ENCODE data around the gene MRPS7. TPM values are rescaled to one million over a fixed set of nuclear protein-coding genes. Genes with fewer than 3 reads are reported as not detected.

The MRPS7 gene
- total RNA-seq, 1 experiment from 2014 or later = 93.7 TPM

GRCh38 chr17:75218131-75218530 lies 43.5 kb upstream of the MRPS7 start:
- Histone ChIP-seq H3K79me2 (ENCODE audit: insufficient read depth, low read length) (no peaks in the 10 kb centered on the region), H3K23me2 (ENCODE audit: insufficient read length, low read depth, low read length, poor library complexity, severe bottlenecking) (no peaks in the 10 kb centered on the region), H3K27me3 (ENCODE audit: insufficient read depth, low read length) (no peaks in the 10 kb centered on the region), H3K14ac (ENCODE audit: insufficient read depth, low read length) (no peak overlapping the region), H3K9ac (ENCODE audit: extremely low read depth, insufficient read length, low read length) (no peak overlapping the region), H3K27ac (ENCODE audit: insufficient read length, low read depth, low read length) (no peak overlapping the region), H3K4me1 (ENCODE audit: insufficient read depth, low read length) (no peaks in the 10 kb centered on the region), H3K4me2 (ENCODE audit: insufficient read depth, insufficient read length, low read length) (no peak overlapping the region), H2AFZ (ENCODE audit: low read length) (no peak overlapping the region), H3K56ac (ENCODE audit: insufficient read length, low read depth, low read length) (no peak overlapping the region), H3K23ac (ENCODE audit: insufficient read length, low read depth, low read length) (no peak overlapping the region), H4K20me1 (ENCODE audit: control insufficient read depth, insufficient read depth, insufficient read length) (no peaks in the 10 kb centered on the region), H4K5ac (ENCODE audit: insufficient read length, low read depth, low read length) (no peak overlapping the region), H4K8ac (replicated peaks; ENCODE audit: insufficient read length, low read depth, low read length) (no peak overlapping the region), H3K4ac (ENCODE audit: low read depth, low read length) (no peak overlapping the region), H2BK5ac (ENCODE audit: insufficient read length, low read length) (no peak overlapping the region), H2BK15ac (ENCODE audit: low read depth, low read length) (no peak overlapping the region), H2BK20ac (ENCODE audit: low read depth, low read length, poor library complexity, severe bottlenecking) (no peak overlapping the region), H3K79me1 (ENCODE audit: insufficient read depth, low read depth, low read length, poor library complexity, severe bottlenecking) (no peaks in the 10 kb centered on the region), H4K91ac (ENCODE audit: insufficient read length, low read depth, low read length) (no peak overlapping the region), H2BK120ac (ENCODE audit: low read depth, low read length, poor library complexity, severe bottlenecking) (no peak overlapping the region), H2BK12ac (ENCODE audit: insufficient read length, low read depth, low read length) (no peak overlapping the region), H3K9me3 (ENCODE audit: control insufficient read depth, low read depth, low read length) (no peaks in the 10 kb centered on the region), H3K18ac (ENCODE audit: insufficient read length, low read depth, low read length) (no peak overlapping the region), H2AK5ac (ENCODE audit: insufficient read length, low read length) (no peak overlapping the region), H3T11ph (ENCODE audit: low read length) (no peak overlapping the region)
- H3K27me3 Mint-ChIP-seq (ENCODE audit: low read depth) = no peaks in the 10 kb centered on the region
- H3K27ac Mint-ChIP-seq = no peak overlapping the region
- no peak for DNase-seq
- TF ChIP-seq CTCF (conservative IDR thresholded peaks at IDR 0.05) = no peak
- H3K4me1 Mint-ChIP-seq = no peaks in the 10 kb centered on the region
- H3K9me3 Mint-ChIP-seq = no peaks in the 10 kb centered on the region
- no peak overlapping the region for H3K4me3 Mint-ChIP-seq
- H3K36me3 Mint-ChIP-seq (ENCODE audit: insufficient read depth in 1 of 3, low read depth in 3 of 3) = peaks cover 42 to 84% (median 68%) of the 10 kb centered on the region in 3 experiments; a peak in 6 of 7 replicates
- WGBS (ENCODE audit: extremely low coverage, insufficient read length, low lambda C conversion rate) = no CpG with 5 or more reads among the region's 6 CpGs
